GM18498 (cell line): ENCODE results near the gene HNRNPA1.
"Not testable (repeated sequence)": the region's sequence is repeated elsewhere in the genome, so short reads cannot be mapped to it uniquely, and the experiment has no call there.

Source experiments
- ATAC-seq: cut with Tn5 transposase; IDR thresholded peaks from one replicate; pipeline ENCODE4 v1.9.1; 2021; ENCODE audit warnings: mild to moderate bottlenecking, moderate library complexity; ENCODE audit not compliant: unreplicated experiment

HNRNPA1 gene

GRCh38 chr12:54280468-54281260, at the start of gene HNRNPA1:
TSS of gene HNRNPA1 (plus strand) at chr12:54280726. CDS start at chr12:54280808, 82 bp downstream.
- peak; percentile 85 for ATAC-seq

GRCh38 chr12:54231269-54231668, 49.3 kb upstream of the HNRNPA1 start:
- ATAC-seq, result not testable (repeated sequence)

GRCh38 chr12:54232790-54233189, 47.7 kb upstream of the HNRNPA1 start:
- no peak for ATAC-seq

- no peak for ATAC-seq
Observed at GRCh38 chr12:54238531-54238930, 42.0 kb upstream of the HNRNPA1 start.

GRCh38 chr12:54239620-54240019, 40.9 kb upstream of the HNRNPA1 start:
- ATAC-seq, result no peak

- no peak for ATAC-seq
Observed at GRCh38 chr12:54240129-54240528, 40.4 kb upstream of the HNRNPA1 start.

- ATAC-seq, result peak; percentile 68
Observed at GRCh38 chr12:54240971-54241588, 39.4 kb upstream of the HNRNPA1 start.

GRCh38 chr12:54246011-54246641, 34.4 kb upstream of the HNRNPA1 start:
- ATAC-seq, result no peak

- no peak for ATAC-seq
Observed at GRCh38 chr12:54249489-54249888, 31.0 kb upstream of the HNRNPA1 start.

GRCh38 chr12:54251667-54252284, 28.8 kb upstream of the HNRNPA1 start:
- no peak for ATAC-seq

GRCh38 chr12:54253240-54253639, 27.3 kb upstream of the HNRNPA1 start:
- ATAC-seq, result no peak

GRCh38 chr12:54257332-54257731, 23.2 kb upstream of the HNRNPA1 start:
- no peak for ATAC-seq

GRCh38 chr12:54258201-54258681, 22.3 kb upstream of the HNRNPA1 start:
- no peak for ATAC-seq

GRCh38 chr12:54259194-54260011, 21.1 kb upstream of the HNRNPA1 start:
- peak; percentile 61 for ATAC-seq

- ATAC-seq, result no peak
Observed at GRCh38 chr12:54261815-54262402, 18.6 kb upstream of the HNRNPA1 start.

GRCh38 chr12:54262403-54262925, 18.1 kb upstream of the HNRNPA1 start:
- no peak for ATAC-seq

GRCh38 chr12:54265364-54265812, 15.1 kb upstream of the HNRNPA1 start:
- ATAC-seq, result no peak

GRCh38 chr12:54266852-54267251, 13.7 kb upstream of the HNRNPA1 start:
- no peak for ATAC-seq

GRCh38 chr12:54270345-54270744, 10.2 kb upstream of the HNRNPA1 start:
- ATAC-seq, result no peak

- no peak for ATAC-seq
Observed at GRCh38 chr12:54272214-54272613, 8.3 kb upstream of the HNRNPA1 start.
